ENCODE measurements around the gene KIF26A. TPM values are rescaled to one million over a fixed set of nuclear protein-coding genes. Genes with fewer than 3 reads are reported as not detected.

Gene KIF26A
- polyA plus RNA-seq, 1 donor from 2014 or later = 11.2 TPM

- no peaks in the 10 kb centered on the region for H3K9me2 ChIP-seq (ENCODE audit: insufficient read depth, low read length)
- no peak overlapping the region for H3K9ac ChIP-seq (ENCODE audit: low read length)
- H3K4me2 ChIP-seq (ENCODE audit: low read length) = no peak overlapping the region
- no peak overlapping the region for H2AFZ ChIP-seq (ENCODE audit: low read depth, low read length)
- H3K36me3 ChIP-seq (ENCODE audit: insufficient read depth, low read length) = no peaks in the 10 kb centered on the region
- H4K20me1 ChIP-seq (ENCODE audit: insufficient read depth) = no peaks in the 10 kb centered on the region
- TF ChIP-seq REST (IDR thresholded peaks at IDR 0.05; ENCODE audit: borderline replicate concordance) (no peak), EZH2 (IDR thresholded peaks at IDR 0.05; ENCODE audit: borderline replicate concordance, insufficient read depth, low read length, poor library complexity, severe bottlenecking) (no peak), EP300 (conservative IDR thresholded peaks at IDR 0.05; ENCODE audit: poor library complexity, severe bottlenecking) (no peak), TAF1 (IDR thresholded peaks at IDR 0.05; ENCODE audit: low read depth) (no peak), CTCF (IDR thresholded peaks at IDR 0.05; ENCODE audit: poor library complexity, severe bottlenecking) (no peak), POLR2AphosphoS5 (IDR thresholded peaks at IDR 0.05) (no peak), RAD21 (conservative IDR thresholded peaks at IDR 0.05) (no peak), MXI1 (conservative IDR thresholded peaks at IDR 0.05; ENCODE audit: poor library complexity, severe bottlenecking) (no peak), SMC3 (conservative IDR thresholded peaks at IDR 0.05; ENCODE audit: poor library complexity) (no peak)
- H3F3A ChIP-seq (ENCODE audit: insufficient read depth, low read length, poor library complexity, severe bottlenecking) = no peaks in the 10 kb centered on the region
- H3K27ac ChIP-seq (ENCODE audit: low read length) = no peak overlapping the region
- H3K9me3 ChIP-seq (ENCODE audit: low read length) = no peaks in the 10 kb centered on the region
- H3K4me3 ChIP-seq (ENCODE audit: low read length) = no peak overlapping the region
- peaks cover 21% of the 10 kb centered on the region for H3K79me2 ChIP-seq (replicated peaks; ENCODE audit: insufficient read depth, low read length)
- peaks cover 5% of the 10 kb centered on the region for H3K27me3 ChIP-seq (ENCODE audit: insufficient read depth, low read depth, low read length)
Observed at GRCh38 chr14:104143521-104144452, 5.4 kb downstream of the KIF26A start.

GRCh38 chr14:104144453-104144790, 6.0 kb downstream of the KIF26A start:
- Histone ChIP-seq H3F3A (ENCODE audit: insufficient read depth, low read length, poor library complexity, severe bottlenecking) (no peaks in the 10 kb centered on the region), H3K79me2 (replicated peaks; ENCODE audit: insufficient read depth, low read length) (peaks cover 17% of the 10 kb centered on the region), H2AFZ (ENCODE audit: low read depth, low read length) (no peak overlapping the region), H3K9ac (ENCODE audit: low read length) (no peak overlapping the region), H3K27ac (ENCODE audit: low read length) (no peak overlapping the region), H3K9me2 (ENCODE audit: insufficient read depth, low read length) (no peaks in the 10 kb centered on the region), H3K4me3 (ENCODE audit: low read length) (no peak overlapping the region), H3K9me3 (ENCODE audit: low read length) (no peaks in the 10 kb centered on the region), H3K36me3 (ENCODE audit: insufficient read depth, low read length) (no peaks in the 10 kb centered on the region), H3K4me2 (ENCODE audit: low read length) (no peak overlapping the region), H3K27me3 (ENCODE audit: insufficient read depth, low read depth, low read length) (no peaks in the 10 kb centered on the region), H4K20me1 (ENCODE audit: insufficient read depth) (no peaks in the 10 kb centered on the region)
- TF ChIP-seq CTCF (IDR thresholded peaks at IDR 0.05; ENCODE audit: poor library complexity, severe bottlenecking) = no peak
- TF ChIP-seq EZH2 (IDR thresholded peaks at IDR 0.05; ENCODE audit: borderline replicate concordance, insufficient read depth, low read length, poor library complexity, severe bottlenecking) = no peak
- no peak for TF ChIP-seq EP300 (conservative IDR thresholded peaks at IDR 0.05; ENCODE audit: poor library complexity, severe bottlenecking)
- no peak for TF ChIP-seq REST (IDR thresholded peaks at IDR 0.05; ENCODE audit: borderline replicate concordance)
- no peak for TF ChIP-seq MXI1 (conservative IDR thresholded peaks at IDR 0.05; ENCODE audit: poor library complexity, severe bottlenecking)
- no peak for TF ChIP-seq SMC3 (conservative IDR thresholded peaks at IDR 0.05; ENCODE audit: poor library complexity)
- TF ChIP-seq TAF1 (IDR thresholded peaks at IDR 0.05; ENCODE audit: low read depth) = no peak
- no peak for TF ChIP-seq POLR2AphosphoS5 (IDR thresholded peaks at IDR 0.05)
- no peak for TF ChIP-seq RAD21 (conservative IDR thresholded peaks at IDR 0.05)
